ENCODE results near the gene EPS8. TPM values are rescaled to one million over a fixed set of nuclear protein-coding genes. Genes with fewer than 3 reads are reported as not detected.

Gene EPS8
- total RNA-seq, 2 donors from 2014 or later, result 6.7 to 8.1 TPM

DNA sequence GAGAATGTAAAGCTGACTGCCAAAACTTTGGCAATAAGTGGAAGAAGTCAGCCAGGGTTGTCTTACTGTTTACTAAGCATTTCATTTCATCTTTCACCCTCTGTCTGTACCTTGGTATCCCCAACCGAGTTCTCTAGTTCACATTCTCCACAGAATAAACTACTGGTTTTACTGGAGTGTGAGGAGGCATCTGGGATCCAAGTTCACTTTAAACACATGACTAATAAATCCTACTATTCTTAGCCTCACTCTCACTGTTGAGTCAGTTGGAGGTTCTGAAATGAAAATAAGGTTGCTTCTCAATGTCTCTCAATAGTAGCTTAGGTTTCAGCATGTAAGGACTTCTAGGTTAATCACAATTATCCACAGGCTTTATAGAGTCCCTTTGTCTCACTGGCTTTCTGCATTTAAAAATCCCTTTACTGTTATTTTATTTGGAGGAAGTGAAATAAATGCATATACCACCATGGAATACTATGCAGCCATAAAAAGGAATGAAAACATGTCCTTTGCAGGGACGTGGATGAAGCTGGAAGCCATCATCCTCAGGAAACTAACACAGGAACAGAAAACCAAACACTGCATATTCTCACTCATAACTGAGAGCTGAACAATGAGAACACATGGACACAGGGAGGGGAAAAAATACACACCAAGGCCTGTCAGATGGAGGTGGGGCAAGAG is 95.8 kb downstream of the EPS8 start:
- H3K27me3 ChIP-seq (ENCODE audit: control insufficient read depth, insufficient read depth, low read length, poor library complexity, severe bottlenecking), result no peaks in the 10 kb centered on the region
- TF ChIP-seq, protein P1, sequence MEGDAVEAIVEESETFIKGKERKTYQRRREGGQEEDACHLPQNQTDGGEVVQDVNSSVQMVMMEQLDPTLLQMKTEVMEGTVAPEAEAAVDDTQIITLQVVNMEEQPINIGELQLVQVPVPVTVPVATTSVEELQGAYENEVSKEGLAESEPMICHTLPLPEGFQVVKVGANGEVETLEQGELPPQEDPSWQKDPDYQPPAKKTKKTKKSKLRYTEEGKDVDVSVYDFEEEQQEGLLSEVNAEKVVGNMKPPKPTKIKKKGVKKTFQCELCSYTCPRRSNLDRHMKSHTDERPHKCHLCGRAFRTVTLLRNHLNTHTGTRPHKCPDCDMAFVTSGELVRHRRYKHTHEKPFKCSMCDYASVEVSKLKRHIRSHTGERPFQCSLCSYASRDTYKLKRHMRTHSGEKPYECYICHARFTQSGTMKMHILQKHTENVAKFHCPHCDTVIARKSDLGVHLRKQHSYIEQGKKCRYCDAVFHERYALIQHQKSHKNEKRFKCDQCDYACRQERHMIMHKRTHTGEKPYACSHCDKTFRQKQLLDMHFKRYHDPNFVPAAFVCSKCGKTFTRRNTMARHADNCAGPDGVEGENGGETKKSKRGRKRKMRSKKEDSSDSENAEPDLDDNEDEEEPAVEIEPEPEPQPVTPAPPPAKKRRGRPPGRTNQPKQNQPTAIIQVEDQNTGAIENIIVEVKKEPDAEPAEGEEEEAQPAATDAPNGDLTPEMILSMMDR (conservative IDR thresholded peaks at IDR 0.05), result no peak
- H3K4me1 ChIP-seq (ENCODE audit: control insufficient read depth, insufficient read depth, low read length), result peaks cover 8% of the 10 kb centered on the region
- Mint-ChIP-seq H3K27me3 (ENCODE audit: insufficient read depth) (no peaks in the 10 kb centered on the region), H3K36me3 (ENCODE audit: low read depth) (no peaks in the 10 kb centered on the region), H3K9me3 (peaks cover 8% of the 10 kb centered on the region), H3K4me1 (peaks cover 28% of the 10 kb centered on the region), H3K27ac (no peak overlapping the region), H3K4me3 (no peak overlapping the region)
- 93 to 100% methylated on average over 1 to 2 of the region's 2 CpGs for whole genome bisulfite sequencing, 2 experiments (ENCODE audit: insufficient coverage in 1 of 2, insufficient read length in 1 of 2)
- H3K9me3 ChIP-seq (ENCODE audit: control insufficient read depth, low read length), result no peaks in the 10 kb centered on the region
- H3K4me3 ChIP-seq (ENCODE audit: low read length), result no peak overlapping the region
- H3K36me3 ChIP-seq (ENCODE audit: control insufficient read depth, insufficient read depth, low read length), result no peaks in the 10 kb centered on the region
- no peak overlapping the region for H3K9ac ChIP-seq (ENCODE audit: extremely low read depth, low read length, poor library complexity, severe bottlenecking)
- H3K27ac ChIP-seq (ENCODE audit: low read depth, low read length), result no peak overlapping the region
- DNase-seq, result no peak

DNA sequence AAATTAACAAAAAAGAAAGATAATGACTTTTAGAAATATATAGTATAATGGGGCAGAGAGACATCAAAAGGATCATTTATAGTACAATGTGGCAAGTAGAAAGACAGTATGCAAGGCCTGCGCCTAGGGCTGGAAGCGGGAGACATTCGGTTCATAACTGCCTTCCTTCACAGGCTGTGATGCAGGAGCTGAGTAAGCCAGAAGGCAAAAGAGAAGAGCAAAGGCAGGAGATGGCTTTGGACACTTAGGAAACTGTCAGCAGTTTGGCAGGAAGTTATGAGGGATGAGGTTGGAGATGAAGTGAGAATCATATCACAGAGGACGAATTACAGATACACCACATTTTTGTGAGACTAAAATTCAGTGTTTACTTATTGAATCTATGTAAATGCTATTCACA is 97.8 kb downstream of the EPS8 start:
- Mint-ChIP-seq H3K9me3 (peaks cover 8% of the 10 kb centered on the region), H3K4me3 (no peak overlapping the region), H3K27me3 (ENCODE audit: insufficient read depth) (no peaks in the 10 kb centered on the region), H3K36me3 (ENCODE audit: low read depth) (no peaks in the 10 kb centered on the region), H3K27ac (no peak overlapping the region), H3K4me1 (peaks cover 30% of the 10 kb centered on the region)
- no peaks in the 10 kb centered on the region for H3K9me3 ChIP-seq (ENCODE audit: control insufficient read depth, low read length)
- no peak overlapping the region for H3K4me3 ChIP-seq (ENCODE audit: low read length)
- no peak overlapping the region for H3K9ac ChIP-seq (ENCODE audit: extremely low read depth, low read length, poor library complexity, severe bottlenecking)
- 93 to 100% methylated on average over 3 to 4 of the region's 4 CpGs for WGBS, 2 experiments (ENCODE audit: insufficient coverage in 1 of 2, insufficient read length in 1 of 2)
- peaks cover 8% of the 10 kb centered on the region for H3K4me1 ChIP-seq (ENCODE audit: control insufficient read depth, insufficient read depth, low read length)
- no peak overlapping the region for H3K27ac ChIP-seq (ENCODE audit: low read depth, low read length)
- no peaks in the 10 kb centered on the region for H3K36me3 ChIP-seq (ENCODE audit: control insufficient read depth, insufficient read depth, low read length)
- no peak for DNase-seq
- TF ChIP-seq, protein P1 (conservative IDR thresholded peaks at IDR 0.05), result no peak
- H3K27me3 ChIP-seq (ENCODE audit: control insufficient read depth, insufficient read depth, low read length, poor library complexity, severe bottlenecking), result no peaks in the 10 kb centered on the region

DNA sequence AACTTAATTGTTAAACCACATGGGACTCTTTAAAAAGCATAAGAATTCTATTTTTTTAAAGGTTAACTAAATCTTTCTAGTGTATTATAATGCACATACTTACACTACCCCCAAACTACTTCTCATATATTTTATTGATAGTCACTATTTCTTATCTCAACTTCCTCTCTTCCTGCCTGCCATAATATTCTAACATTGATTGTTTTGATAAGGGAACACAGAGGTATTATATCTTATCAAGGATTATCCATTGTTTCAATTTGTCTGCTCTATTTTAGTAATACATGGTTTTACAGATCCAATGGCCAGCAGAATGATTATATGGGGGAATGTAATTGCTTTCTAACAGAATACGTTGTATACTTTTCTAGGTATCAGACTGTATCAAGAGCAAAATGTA is 98.9 kb downstream of the EPS8 start:
- Histone ChIP-seq H3K27me3 (ENCODE audit: control insufficient read depth, insufficient read depth, low read length, poor library complexity, severe bottlenecking) (no peaks in the 10 kb centered on the region), H3K27ac (ENCODE audit: low read depth, low read length) (no peak overlapping the region), H3K4me1 (ENCODE audit: control insufficient read depth, insufficient read depth, low read length) (peaks cover 8% of the 10 kb centered on the region), H3K9me3 (ENCODE audit: control insufficient read depth, low read length) (no peaks in the 10 kb centered on the region), H3K36me3 (ENCODE audit: control insufficient read depth, insufficient read depth, low read length) (no peaks in the 10 kb centered on the region), H3K4me3 (ENCODE audit: low read length) (no peak overlapping the region), H3K9ac (ENCODE audit: extremely low read depth, low read length, poor library complexity, severe bottlenecking) (no peak overlapping the region)
- Mint-ChIP-seq H3K27me3 (ENCODE audit: insufficient read depth) (no peaks in the 10 kb centered on the region), H3K4me3 (no peak overlapping the region), H3K36me3 (ENCODE audit: low read depth) (no peaks in the 10 kb centered on the region), H3K9me3 (peaks cover 8% of the 10 kb centered on the region), H3K27ac (no peak overlapping the region), H3K4me1 (peaks cover 30% of the 10 kb centered on the region)
- WGBS, 2 experiments (ENCODE audit: insufficient coverage in 1 of 2, insufficient read length in 1 of 2), result 96 to 100% methylated on average over 1 of the region's 1 CpG
- DNase-seq, result no peak
- TF ChIP-seq, protein P1 (conservative IDR thresholded peaks at IDR 0.05), result no peak

Data from endodermal cell (in vitro differentiated cells).